HL-60 (cell line): Measurements from ENCODE around the gene NUTM2B.
"Not testable (repeated sequence)": the region's sequence is repeated elsewhere in the genome, so short reads cannot be mapped to it uniquely, and the experiment has no call there.

ENCODE experiments used
- GABPA ChIP-seq: IDR thresholded peaks from 2 replicates; pipeline ENCODE4 v1.6.1; 2012; ENCODE audit warnings: low read depth
- POLR2AphosphoS5 ChIP-seq: IDR thresholded peaks from 2 replicates; pipeline ENCODE4 v1.6.1; 2012; ENCODE audit warnings: low read depth
- SPI1 ChIP-seq: IDR thresholded peaks from 2 replicates; pipeline ENCODE4 v1.6.1; 2012; ENCODE audit warnings: low read depth, mild to moderate bottlenecking, borderline replicate concordance
- TF ChIP-seq, protein P1 (sequence below): IDR thresholded peaks from one replicate; pipeline ENCODE4 v1.5.1; 2011; ENCODE audit warnings: low read length, control low read depth, inconsistent platforms; ENCODE audit not compliant: insufficient read depth
- TF ChIP-seq, protein P2 (sequence below): IDR thresholded peaks from 2 replicates; pipeline ENCODE4 v1.6.1; 2012; ENCODE audit warnings: low read depth; ENCODE audit not compliant: insufficient replicate concordance

DNA sequence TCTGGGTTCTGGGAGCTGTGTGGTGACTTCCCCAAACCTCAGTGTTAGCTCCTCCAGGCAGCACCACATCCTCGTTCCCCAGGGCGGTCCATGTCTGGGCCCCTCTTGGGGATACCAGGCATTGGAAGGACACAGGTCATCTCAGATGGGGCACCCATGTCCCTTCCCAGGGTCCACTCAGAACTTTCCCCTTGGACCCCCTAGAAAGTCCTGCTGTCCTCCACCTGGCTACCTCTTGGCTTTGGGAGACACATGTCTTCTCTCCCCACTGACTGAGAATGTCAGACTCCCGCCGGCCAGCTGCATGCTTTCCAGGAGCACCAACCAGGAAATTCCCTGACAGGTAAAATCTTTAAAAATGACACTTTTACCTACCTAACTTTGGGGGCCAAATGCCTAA, 16.4 kb upstream of the NUTM2B start:
- TF ChIP-seq, protein P1, sequence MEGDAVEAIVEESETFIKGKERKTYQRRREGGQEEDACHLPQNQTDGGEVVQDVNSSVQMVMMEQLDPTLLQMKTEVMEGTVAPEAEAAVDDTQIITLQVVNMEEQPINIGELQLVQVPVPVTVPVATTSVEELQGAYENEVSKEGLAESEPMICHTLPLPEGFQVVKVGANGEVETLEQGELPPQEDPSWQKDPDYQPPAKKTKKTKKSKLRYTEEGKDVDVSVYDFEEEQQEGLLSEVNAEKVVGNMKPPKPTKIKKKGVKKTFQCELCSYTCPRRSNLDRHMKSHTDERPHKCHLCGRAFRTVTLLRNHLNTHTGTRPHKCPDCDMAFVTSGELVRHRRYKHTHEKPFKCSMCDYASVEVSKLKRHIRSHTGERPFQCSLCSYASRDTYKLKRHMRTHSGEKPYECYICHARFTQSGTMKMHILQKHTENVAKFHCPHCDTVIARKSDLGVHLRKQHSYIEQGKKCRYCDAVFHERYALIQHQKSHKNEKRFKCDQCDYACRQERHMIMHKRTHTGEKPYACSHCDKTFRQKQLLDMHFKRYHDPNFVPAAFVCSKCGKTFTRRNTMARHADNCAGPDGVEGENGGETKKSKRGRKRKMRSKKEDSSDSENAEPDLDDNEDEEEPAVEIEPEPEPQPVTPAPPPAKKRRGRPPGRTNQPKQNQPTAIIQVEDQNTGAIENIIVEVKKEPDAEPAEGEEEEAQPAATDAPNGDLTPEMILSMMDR, result not testable (repeated sequence)
- TF ChIP-seq POLR2AphosphoS5, GABPA, SPI1: not testable (repeated sequence)
- TF ChIP-seq, protein P2, sequence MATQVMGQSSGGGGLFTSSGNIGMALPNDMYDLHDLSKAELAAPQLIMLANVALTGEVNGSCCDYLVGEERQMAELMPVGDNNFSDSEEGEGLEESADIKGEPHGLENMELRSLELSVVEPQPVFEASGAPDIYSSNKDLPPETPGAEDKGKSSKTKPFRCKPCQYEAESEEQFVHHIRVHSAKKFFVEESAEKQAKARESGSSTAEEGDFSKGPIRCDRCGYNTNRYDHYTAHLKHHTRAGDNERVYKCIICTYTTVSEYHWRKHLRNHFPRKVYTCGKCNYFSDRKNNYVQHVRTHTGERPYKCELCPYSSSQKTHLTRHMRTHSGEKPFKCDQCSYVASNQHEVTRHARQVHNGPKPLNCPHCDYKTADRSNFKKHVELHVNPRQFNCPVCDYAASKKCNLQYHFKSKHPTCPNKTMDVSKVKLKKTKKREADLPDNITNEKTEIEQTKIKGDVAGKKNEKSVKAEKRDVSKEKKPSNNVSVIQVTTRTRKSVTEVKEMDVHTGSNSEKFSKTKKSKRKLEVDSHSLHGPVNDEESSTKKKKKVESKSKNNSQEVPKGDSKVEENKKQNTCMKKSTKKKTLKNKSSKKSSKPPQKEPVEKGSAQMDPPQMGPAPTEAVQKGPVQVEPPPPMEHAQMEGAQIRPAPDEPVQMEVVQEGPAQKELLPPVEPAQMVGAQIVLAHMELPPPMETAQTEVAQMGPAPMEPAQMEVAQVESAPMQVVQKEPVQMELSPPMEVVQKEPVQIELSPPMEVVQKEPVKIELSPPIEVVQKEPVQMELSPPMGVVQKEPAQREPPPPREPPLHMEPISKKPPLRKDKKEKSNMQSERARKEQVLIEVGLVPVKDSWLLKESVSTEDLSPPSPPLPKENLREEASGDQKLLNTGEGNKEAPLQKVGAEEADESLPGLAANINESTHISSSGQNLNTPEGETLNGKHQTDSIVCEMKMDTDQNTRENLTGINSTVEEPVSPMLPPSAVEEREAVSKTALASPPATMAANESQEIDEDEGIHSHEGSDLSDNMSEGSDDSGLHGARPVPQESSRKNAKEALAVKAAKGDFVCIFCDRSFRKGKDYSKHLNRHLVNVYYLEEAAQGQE, result not testable (repeated sequence)
